A673 (cell line): ENCODE data around the gene LDHD.

Experiments used
- CTCF ChIP-seq: fragments of 300-800, 200-600 bp; sonication (generic); conservative IDR thresholded peaks from 2 replicates; pipeline ENCODE4 v1.5.1; 2017; ENCODE audit warnings: low read depth, mild to moderate bottlenecking, antibody characterized with exemption, low read length, moderate library complexity, mixed read lengths
- EZH2 ChIP-seq: fragments of 200-600 bp; sonication (generic); IDR thresholded peaks from 2 replicates; pipeline ENCODE4 v1.6.1; 2017; ENCODE audit warnings: borderline replicate concordance, low read depth, mild to moderate bottlenecking, mixed read lengths, antibody characterized with exemption, low read length; ENCODE audit not compliant: poor library complexity, severe bottlenecking

- TF ChIP-seq CTCF (no peak), EZH2 (no peak)
Observed at GRCh38 chr16:75107505-75107904, 9.1 kb downstream of the LDHD start.
